NB4 (cell line): ENCODE data around the gene USP50.

Source experiments
- CTCF ChIP-seq: IDR thresholded peaks from one replicate; pipeline ENCODE4 v1.5.1; 2012; ENCODE audit warnings: low read depth, low read length
- MAX ChIP-seq: IDR thresholded peaks from 2 replicates; pipeline ENCODE4 v1.6.1; 2011; ENCODE audit warnings: low read depth, low read length
- POLR2A ChIP-seq: IDR thresholded peaks from 2 replicates; pipeline ENCODE4 v1.6.1; 2011; ENCODE audit warnings: mild to moderate bottlenecking; ENCODE audit not compliant: insufficient read length; ENCODE audit errors: extremely low read depth

DNA sequence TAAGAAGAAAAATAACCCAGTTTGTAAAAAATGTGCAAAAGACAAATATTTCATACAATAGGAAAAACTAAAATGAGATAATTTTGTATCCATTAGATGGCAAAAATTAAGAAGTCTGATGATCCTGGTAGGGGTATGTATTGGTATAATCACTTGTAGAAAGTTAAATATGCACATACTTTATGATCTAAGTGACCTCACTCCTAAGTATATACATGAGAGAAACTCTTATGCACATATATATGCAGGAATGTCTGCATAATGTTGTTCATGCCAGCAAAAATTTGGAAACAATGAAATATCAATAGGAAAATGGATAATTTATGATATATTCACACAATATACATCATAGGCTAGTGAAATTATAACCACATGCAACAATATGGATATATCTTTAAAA is 33.5 kb downstream of the USP50 start:
- no peak for TF ChIP-seq POLR2A
- TF ChIP-seq CTCF = no peak
- TF ChIP-seq MAX = no peak
